ENCODE results near the gene COPS4.
A peak's percentile ranks its signal among the peaks of the same experiment; 100 is the strongest.
"Not testable (repeated sequence)": the region's sequence is repeated elsewhere in the genome, so short reads cannot be mapped to it uniquely, and the experiment has no call there.

Gene COPS4

DNA sequence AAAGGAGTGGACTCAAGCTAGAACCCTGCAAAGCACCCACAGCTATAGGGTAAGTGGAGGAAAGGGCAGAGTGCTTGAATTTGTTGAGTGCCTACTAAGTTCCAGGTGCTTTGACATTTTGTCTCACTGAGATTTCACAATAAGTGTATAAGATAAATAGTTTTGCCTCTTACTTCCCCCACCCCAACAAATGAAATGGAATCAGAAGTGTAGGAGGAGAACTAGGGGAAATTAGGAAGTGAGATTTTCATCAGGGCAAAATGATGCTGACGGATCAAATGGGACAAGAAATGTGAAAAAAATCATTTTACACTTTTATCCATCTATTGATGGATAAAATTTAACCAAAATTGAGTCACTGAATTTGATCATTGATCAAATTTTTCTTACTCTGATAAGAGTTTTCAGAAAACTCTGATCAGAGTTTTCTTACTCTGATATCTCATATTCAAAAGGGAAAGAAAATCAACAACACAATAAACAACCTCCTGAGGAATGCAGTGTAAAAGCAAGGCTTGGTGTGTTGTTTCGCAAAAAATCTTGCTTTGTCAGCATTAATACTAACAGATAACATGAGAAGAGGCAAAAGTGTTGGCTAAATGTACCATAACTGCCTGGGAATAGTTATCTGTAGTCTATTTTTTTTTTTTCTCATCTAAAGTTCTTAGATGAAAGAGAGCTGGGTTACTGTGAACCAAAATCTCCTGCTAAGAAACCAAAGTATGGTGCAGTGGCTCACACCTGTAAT is 54.6 kb downstream of the COPS4 start:
- no peak for DNase-seq

DNA sequence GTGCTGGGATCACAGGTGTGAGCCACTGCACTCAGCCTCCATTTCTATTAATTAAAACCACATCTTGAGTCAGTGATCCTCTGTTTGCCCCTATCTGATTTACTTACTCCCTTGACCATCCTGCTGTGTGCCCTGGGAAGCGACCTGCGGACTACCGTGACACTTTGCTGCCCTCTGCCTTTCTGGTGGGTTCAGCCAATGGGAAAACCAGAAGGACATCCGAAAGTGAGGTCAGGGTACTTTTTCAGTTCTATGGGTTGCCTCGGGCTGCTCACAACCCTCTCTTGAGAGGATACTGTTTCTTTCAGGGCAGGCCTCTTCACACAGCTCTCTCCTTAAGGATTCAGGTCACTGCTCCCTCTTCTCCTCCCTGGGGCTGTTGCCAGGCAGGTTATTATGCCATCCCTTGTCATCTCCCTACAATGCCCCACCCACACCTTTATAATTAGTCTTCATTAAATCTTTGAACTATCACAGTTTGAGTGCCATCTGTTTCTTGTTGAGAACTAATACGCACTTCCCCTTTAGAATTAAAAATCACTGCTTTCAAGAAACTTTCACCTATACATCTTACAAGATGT is 58.2 kb downstream of the COPS4 start:
- no peak for DNase-seq

DNA sequence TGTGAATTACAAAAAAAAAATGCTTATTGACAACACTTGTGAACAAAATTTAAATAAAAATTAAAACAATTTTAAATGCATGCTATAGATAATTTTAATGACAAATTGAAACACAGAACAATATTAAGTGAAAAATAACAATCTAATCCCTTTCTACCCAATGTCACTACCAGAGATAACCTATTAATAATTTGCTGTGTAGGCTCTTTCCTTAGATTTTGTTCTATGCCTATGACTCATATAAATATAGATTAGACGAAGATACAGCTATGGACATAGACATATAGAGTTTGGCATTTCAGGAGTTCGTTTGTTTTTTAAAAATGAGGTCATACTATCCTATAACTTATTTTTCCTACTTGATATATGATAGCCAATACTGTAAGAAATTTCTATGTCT is 61.4 kb downstream of the COPS4 start:
- DNase-seq, result no peak

DNA sequence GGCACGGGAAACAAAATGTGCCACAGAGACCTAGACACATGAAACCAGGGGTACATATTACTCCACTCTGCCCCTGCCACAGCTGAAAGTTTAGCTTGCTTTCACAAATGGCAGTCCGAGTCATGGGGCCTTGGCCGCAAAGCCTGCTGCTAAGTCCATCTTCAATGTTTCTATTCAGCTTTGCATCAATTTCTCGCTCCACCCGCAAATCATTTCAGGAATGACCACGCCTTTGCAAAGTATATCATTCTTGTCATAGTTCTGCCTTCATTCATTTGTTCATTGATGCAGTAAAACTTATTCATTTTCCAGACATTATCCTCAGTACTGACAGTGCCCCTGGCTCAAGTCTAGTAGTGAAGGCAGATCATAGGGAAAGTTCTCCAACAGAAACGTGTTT is 70.0 kb downstream of the COPS4 start:
- no peak for DNase-seq

DNA sequence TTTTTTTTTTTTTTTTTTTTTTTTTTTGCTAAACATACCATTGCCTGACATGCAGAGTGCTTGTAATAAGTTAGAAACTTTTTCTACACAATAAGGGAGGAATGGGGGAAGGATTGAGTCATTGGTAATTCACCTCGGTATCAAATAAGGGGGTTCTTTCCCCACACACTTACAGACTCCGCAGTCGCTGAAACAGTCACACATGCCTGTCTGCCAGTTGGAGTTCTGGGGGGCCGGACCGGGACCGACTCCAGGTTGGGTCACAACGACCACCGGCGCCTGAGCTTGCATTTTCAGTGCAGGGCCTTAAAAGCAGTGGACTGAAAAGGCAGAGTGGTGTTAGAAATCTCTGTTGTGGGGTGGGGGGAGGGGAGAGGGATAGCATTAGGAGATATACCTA is 72.6 kb downstream of the COPS4 start:
- DNase-seq, result no peak

DNA sequence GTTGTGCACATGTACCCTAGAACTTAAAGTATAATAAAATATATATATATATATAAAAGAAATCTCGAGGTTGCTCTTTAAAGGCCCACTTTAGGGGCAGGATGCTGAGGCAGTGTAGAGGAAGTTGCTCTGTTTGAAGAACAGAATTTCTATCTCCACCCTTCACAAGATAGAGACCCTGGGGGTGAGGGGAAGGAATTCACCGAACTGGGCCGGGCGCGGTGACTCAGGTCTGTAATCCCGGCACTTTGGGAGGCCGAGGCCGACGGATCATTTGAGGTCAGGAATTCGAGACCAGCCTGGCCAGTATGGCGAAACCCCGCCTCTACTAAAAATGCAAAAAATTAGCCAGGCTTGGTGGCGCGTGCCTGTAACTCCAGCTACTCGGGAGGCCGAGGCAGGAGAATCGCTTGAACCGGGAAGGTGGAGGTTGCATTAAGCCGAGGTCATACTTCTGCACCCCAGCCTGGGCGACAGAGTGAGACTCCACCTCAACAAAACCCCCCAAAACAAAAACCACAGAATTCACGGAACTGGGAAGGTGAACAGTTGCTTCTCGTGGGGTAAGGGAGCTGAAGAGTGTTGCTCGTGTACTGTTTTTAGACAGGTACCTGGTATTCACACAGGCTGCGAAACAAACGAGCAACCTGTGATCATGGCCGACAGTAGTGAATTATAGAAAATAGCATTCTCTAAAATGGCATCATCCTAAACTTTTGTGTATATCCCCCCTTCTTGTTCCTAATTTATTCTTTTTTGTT is 73.3 kb downstream of the COPS4 start:
- no peak for DNase-seq

GRCh38 chr4:83109480-83110222 is 74.7 kb downstream of the COPS4 start:
- DNase-seq, result peak; percentile 53

DNA sequence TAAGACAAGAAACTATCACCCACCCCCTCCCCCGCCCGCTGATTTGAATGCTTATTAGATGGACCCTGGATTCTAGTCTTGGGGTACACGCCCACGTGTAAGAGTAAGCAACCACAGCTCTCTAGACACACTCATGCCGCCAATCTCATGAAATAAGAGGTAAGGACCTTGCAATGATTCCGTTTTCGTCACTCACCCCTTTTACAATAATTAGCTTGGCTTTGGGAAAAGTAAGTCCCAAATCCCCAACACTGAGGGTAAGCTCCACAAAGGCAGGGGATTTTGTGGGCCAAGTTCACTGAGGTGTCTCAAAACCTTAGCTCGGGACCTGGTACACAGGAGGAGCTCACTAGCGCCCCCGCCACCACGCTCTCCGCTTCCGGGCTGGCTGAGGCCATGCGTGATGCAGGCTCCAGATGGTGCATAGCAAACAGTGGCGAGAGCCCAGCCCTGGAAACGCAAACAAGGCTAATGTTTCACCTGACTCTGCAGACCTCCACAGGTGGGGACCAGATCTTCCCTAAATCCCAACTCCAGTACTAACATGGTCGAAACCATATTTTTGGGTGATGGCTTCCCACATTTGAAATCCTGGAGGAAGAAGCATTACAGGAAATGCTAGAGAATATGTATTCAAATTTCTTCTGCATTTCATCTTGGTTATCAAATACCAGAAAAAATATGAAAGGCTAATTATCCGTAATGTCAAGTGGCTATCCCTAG is 75.4 kb downstream of the COPS4 start:
- peak; percentile 53 for DNase-seq

- DNase-seq, result no peak
Observed at GRCh38 chr4:83110970-83111750, 76.2 kb downstream of the COPS4 start.

- DNase-seq, result not testable (repeated sequence)
Observed at GRCh38 chr4:83111751-83112141, 76.8 kb downstream of the COPS4 start.

- DNase-seq, result no peak
Observed at GRCh38 chr4:83112231-83112630, 77.2 kb downstream of the COPS4 start.

DNA sequence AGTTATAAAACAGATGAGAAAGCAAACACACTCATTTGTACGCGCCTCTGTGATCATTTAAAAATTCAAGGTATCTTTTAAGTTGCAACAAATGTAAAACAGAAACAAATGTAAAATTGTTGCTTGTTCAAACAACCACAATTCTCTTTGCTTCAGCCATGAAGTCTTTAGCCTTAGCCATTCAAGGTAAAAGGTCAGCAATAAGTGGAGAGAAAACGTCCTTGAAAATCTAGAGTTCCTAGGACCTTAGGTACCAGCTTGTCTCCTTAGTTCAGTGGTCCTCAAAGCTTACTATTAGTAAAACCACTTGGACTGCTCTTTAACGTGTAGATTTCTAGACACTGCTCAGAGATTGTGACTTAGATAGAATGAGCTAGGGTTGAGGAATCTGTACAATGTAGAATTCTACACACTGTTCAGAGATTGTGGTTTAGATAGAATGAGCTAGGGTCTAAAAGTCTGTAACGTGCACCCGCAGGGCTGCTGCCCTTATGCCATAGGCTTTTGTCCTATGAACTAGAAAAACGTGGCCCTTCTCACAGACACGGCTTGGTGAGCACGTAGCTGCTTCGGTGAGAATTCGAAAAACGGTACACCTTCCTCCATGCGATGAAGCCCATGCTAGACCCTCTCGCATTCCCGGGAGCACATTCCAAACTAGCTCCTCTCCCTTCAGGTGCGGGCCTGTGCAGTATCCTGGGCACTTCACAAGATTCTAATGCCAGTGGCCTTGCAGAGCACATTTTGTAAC is 77.9 kb downstream of the COPS4 start:
- no peak for DNase-seq

DNA sequence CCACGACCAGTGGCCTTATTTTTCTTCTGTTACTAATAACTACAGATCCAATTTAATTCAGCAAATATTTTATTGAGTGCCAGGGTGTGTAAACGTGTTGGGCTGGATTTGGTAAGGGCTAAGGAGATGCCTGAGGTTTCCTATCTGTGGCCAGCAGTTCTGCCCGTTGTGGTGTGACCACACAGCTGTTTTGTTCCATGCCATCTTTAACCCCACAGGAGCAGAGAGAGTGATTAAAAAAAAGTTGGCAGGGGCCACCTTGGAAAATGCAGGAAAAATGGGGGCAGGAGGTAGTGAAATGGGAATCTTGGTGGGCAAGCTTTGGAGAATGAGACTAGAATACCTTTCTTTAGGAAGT is 78.4 kb downstream of the COPS4 start:
- DNase-seq, result no peak

DNA sequence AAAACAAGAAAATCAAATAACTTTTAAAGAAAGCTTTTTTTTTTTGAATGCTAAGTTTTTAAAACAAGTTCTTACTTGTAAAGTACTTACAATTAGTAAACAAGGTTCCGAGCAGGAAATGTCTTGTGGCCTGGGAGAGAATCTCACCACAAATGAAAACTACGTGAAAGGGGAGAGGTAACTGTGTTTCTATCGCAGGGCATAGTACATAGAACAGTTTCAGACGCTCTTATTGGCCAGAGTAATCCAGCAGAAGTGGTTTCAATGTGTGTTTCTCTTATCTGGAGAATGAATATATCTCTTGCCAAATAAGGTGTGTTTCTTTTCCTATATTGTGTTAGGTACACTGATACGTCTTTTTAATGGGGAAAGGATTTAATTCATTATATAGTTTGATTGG is 79.6 kb downstream of the COPS4 start, which contains the start of gene PLAC8:
PLAC8 (minus strand) TSS at position 154 of the 400 bp plus-strand sequence. CDS start 6,808 bp downstream, outside the sequence.
- DNase-seq, result no peak

DNA sequence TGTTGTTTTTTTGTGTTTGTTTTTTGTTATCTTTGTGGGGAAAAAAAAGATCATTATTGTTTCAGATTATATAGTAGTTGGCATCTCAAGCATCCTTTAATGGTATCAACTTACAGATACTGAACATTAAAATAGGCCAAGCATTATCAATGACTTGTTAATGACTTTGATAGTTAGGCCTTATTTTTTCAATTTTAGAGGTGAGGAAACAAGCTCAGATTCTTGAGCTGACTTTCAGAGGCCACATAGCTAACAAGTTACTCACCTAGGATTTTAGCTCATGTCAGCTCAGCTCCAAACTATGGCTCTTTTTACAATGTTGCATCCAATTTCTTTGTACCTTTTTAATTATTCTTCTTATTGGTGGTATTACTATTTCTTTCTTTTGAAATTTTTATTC is 80.0 kb downstream of the COPS4 start:
- DNase-seq, result peak; percentile 41

- DNase-seq, result no peak
Observed at GRCh38 chr4:83115656-83116285, 80.8 kb downstream of the COPS4 start.

DNA sequence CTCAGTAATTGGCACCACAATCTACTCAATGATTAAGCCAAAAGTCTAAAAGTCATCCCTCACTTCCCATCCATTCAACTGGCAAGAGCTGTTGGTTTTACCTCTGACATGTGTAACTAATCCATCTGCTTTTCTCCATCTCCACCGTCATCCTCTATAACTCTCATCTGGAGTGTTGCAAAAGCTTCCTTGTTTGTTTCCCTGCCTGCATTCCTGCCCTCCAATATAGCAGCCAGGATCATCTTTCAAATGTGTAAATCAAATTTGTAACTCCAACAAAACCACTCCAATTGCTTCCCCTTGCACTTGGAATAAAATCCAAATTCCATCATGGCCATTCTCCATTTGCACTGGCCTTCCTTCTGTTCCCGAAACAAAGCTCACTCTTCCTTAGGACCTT is 83.9 kb downstream of the COPS4 start:
- no peak for DNase-seq

GRCh38 chr4:83121246-83121645 is 86.3 kb downstream of the COPS4 start:
- DNase-seq, result no peak

GRCh38 chr4:83124111-83124780 is 89.3 kb downstream of the COPS4 start:
- DNase-seq, result no peak
